H9 (cell line): ENCODE results near the gene PTPRC. TPM values are rescaled to one million over a fixed set of nuclear protein-coding genes. Genes with fewer than 3 reads are reported as not detected.

Experiments used
- DNase-seq: peaks from one replicate; pipeline ENCODE4 v3.0.0-alpha.2; 2017
- H2AFZ ChIP-seq: one replicate; pipeline ENCODE4 v1.6.1; 2013; ENCODE audit warnings: mild to moderate bottlenecking, low read length, control low read depth, moderate library complexity
- H2AK5ac ChIP-seq: 2 replicates; pipeline ENCODE4 v1.6.1; 2013; ENCODE audit warnings: low read length, control low read depth, mixed read lengths; ENCODE audit not compliant: insufficient read length
- H2BK120ac ChIP-seq: one replicate; pipeline ENCODE4 v1.6.1; 2013; ENCODE audit warnings: low read depth, mild to moderate bottlenecking, low read length, control low read depth, inconsistent platforms; ENCODE audit not compliant: poor library complexity, severe bottlenecking
- H2BK12ac ChIP-seq: 2 replicates; pipeline ENCODE4 v1.6.1; 2013; ENCODE audit warnings: low read length, control low read depth, mixed read lengths, low read depth; ENCODE audit not compliant: insufficient read length
- H2BK15ac ChIP-seq: 2 replicates; pipeline ENCODE4 v1.6.1; 2013; ENCODE audit warnings: low read depth, low read length, control low read depth
- H2BK20ac ChIP-seq: one replicate; pipeline ENCODE4 v1.6.1; 2013; ENCODE audit warnings: low read depth, mild to moderate bottlenecking, low read length, control low read depth, inconsistent platforms; ENCODE audit not compliant: poor library complexity, severe bottlenecking
- H2BK5ac ChIP-seq: 2 replicates; pipeline ENCODE4 v1.6.1; 2013; ENCODE audit warnings: low read length, control low read depth, mixed read lengths; ENCODE audit not compliant: insufficient read length
- H3K14ac ChIP-seq: 2 replicates; pipeline ENCODE4 v1.6.1; 2013; ENCODE audit warnings: low read length, control low read depth; ENCODE audit not compliant: insufficient read depth
- H3K18ac ChIP-seq: 2 replicates; pipeline ENCODE4 v1.6.1; 2013; ENCODE audit warnings: low read depth, mild to moderate bottlenecking, mixed read lengths, low read length, control low read depth; ENCODE audit not compliant: insufficient read length
- H3K23ac ChIP-seq: 2 replicates; pipeline ENCODE4 v1.6.1; 2013; ENCODE audit warnings: low read length, control low read depth, mixed read lengths, low read depth; ENCODE audit not compliant: insufficient read length
- H3K23me2 ChIP-seq: 2 replicates; pipeline ENCODE4 v1.6.1; 2013; ENCODE audit warnings: low read depth, mild to moderate bottlenecking, mixed read lengths, low read length, control low read depth; ENCODE audit not compliant: insufficient read length, poor library complexity, severe bottlenecking
- H3K27ac ChIP-seq: 2 replicates; pipeline ENCODE4 v1.5.1; 2013; ENCODE audit warnings: low read length, control low read depth, mixed read lengths, low read depth; ENCODE audit not compliant: insufficient read length
- H3K27me3 ChIP-seq: 2 replicates; pipeline ENCODE4 v1.6.1; 2013; ENCODE audit warnings: low read length, control low read depth, inconsistent platforms; ENCODE audit not compliant: insufficient read depth
- H3K4ac ChIP-seq: 2 replicates; pipeline ENCODE4 v1.6.1; 2013; ENCODE audit warnings: low read depth, mild to moderate bottlenecking, control low read depth, inconsistent platforms, low read length, moderate library complexity
- H3K4me1 ChIP-seq: 2 replicates; pipeline ENCODE4 v1.6.1; 2013; ENCODE audit warnings: low read length, control low read depth, inconsistent platforms; ENCODE audit not compliant: insufficient read depth
- H3K4me2 ChIP-seq: 2 replicates; pipeline ENCODE4 v1.6.1; 2013; ENCODE audit warnings: low read length, control low read depth, mixed read lengths; ENCODE audit not compliant: insufficient read length, insufficient read depth
- H3K56ac ChIP-seq: 2 replicates; pipeline ENCODE4 v1.6.1; 2013; ENCODE audit warnings: low read depth, mild to moderate bottlenecking, mixed read lengths, low read length, control low read depth; ENCODE audit not compliant: insufficient read length
- H3K79me1 ChIP-seq: 2 replicates; pipeline ENCODE4 v1.6.1; 2013; ENCODE audit warnings: low read depth, mild to moderate bottlenecking, moderate library complexity, low read length, control low read depth, inconsistent platforms; ENCODE audit not compliant: insufficient read depth, poor library complexity, severe bottlenecking
- H3K79me2 ChIP-seq: 2 replicates; pipeline ENCODE4 v1.6.1; 2013; ENCODE audit warnings: low read length, control low read depth, inconsistent platforms; ENCODE audit not compliant: insufficient read depth
- H3K9ac ChIP-seq: 2 replicates; pipeline ENCODE4 v1.6.1; 2013; ENCODE audit warnings: low read length, control low read depth, mixed read lengths; ENCODE audit not compliant: insufficient read length; ENCODE audit errors: extremely low read depth
- H3K9me3 ChIP-seq: one replicate; pipeline ENCODE4 v1.6.1; 2013; ENCODE audit warnings: low read depth, low read length, inconsistent platforms; ENCODE audit not compliant: control insufficient read depth
- H3T11ph ChIP-seq: one replicate; pipeline ENCODE4 v1.6.1; 2013; ENCODE audit warnings: mild to moderate bottlenecking, low read length, control low read depth, inconsistent platforms
- H4K20me1 ChIP-seq: one replicate; pipeline ENCODE4 v1.6.1; 2013; ENCODE audit not compliant: control insufficient read depth, insufficient read length, insufficient read depth
- H4K5ac ChIP-seq: 2 replicates; pipeline ENCODE4 v1.6.1; 2013; ENCODE audit warnings: low read depth, mild to moderate bottlenecking, mixed read lengths, low read length, control low read depth; ENCODE audit not compliant: insufficient read length
- H4K8ac ChIP-seq: replicated peaks from 2 replicates; pipeline ENCODE4 v1.6.1; 2013; ENCODE audit warnings: low read length, control low read depth, mixed read lengths, low read depth; ENCODE audit not compliant: insufficient read length
- H4K91ac ChIP-seq: 2 replicates; pipeline ENCODE4 v1.6.1; 2013; ENCODE audit warnings: low read depth, mild to moderate bottlenecking, moderate library complexity, mixed read lengths, low read length, control low read depth; ENCODE audit not compliant: insufficient read length
- H3K27ac Mint-ChIP-seq, 3 experiments: 2 replicates in 2 of 3; 3 replicates in 1 of 3; pipeline ENCODE4 v1.8.0; 2020 to 2021; ENCODE audit warnings: mixed read lengths in 3 of 3, mild to moderate bottlenecking in 1 of 3, moderate library complexity in 1 of 3
- H3K27me3 Mint-ChIP-seq: 2 replicates; pipeline ENCODE4 v1.8.0; 2021; ENCODE audit warnings: low read depth, mild to moderate bottlenecking, moderate library complexity, mixed read lengths
- H3K36me3 Mint-ChIP-seq, 3 experiments: 2 replicates in 2 of 3; 3 replicates in 1 of 3; pipeline ENCODE4 v1.8.0; 2020 to 2021; ENCODE audit warnings: low read depth in 3 of 3, mixed read lengths in 3 of 3; ENCODE audit not compliant: insufficient read depth in 1 of 3
- H3K4me1 Mint-ChIP-seq, 2 experiments: 2 replicates each; pipeline ENCODE4 v1.8.0; 2020; ENCODE audit warnings: mixed read lengths in 2 of 2
- H3K4me3 Mint-ChIP-seq, 2 experiments: 2 replicates in 1 of 2; 3 replicates in 1 of 2; pipeline ENCODE4 v1.8.0; 2020 to 2021; ENCODE audit warnings: mild to moderate bottlenecking in 2 of 2, mixed read lengths in 2 of 2, moderate library complexity in 1 of 2
- H3K9me3 Mint-ChIP-seq, 2 experiments: 2 replicates in 1 of 2; 3 replicates in 1 of 2; pipeline ENCODE4 v1.8.0; 2020; ENCODE audit warnings: mild to moderate bottlenecking in 2 of 2, mixed read lengths in 2 of 2, moderate library complexity in 1 of 2
- CTCF ChIP-seq: fragments of 200-600 bp; sonication (generic); conservative IDR thresholded peaks from 3 replicates; pipeline ENCODE4 v1.8.0; 2021; ENCODE audit warnings: antibody characterized with exemption, mild to moderate bottlenecking
- WGBS: extraction: QIAGEN DNeasy Blood & Tissue Kit; methylation state at CpG from one replicate; pipeline ENCODE4 v1.1.7; 2013; ENCODE audit warnings: missing lambda C conversion rate, low lambda C conversion rate, mixed read lengths; ENCODE audit not compliant: insufficient read length; ENCODE audit errors: extremely low coverage; 5-methylcytosine and 5-hydroxymethylcytosine counted together
- total RNA-seq: library from RNA; stranded (reverse); gene quantifications from 2 replicates; pipeline ENCODE4 v1.2.1, GENCODE V29; 2021

The PTPRC gene
- total RNA-seq, 1 experiment from 2014 or later: not detected

GRCh38 chr1:198627436-198628066 is 11.3 kb upstream of the PTPRC start:
- Histone ChIP-seq H4K8ac (no peak overlapping the region), H2BK5ac (no peak overlapping the region), H2BK20ac (no peak overlapping the region), H3K56ac (no peak overlapping the region), H3K27me3 (no peaks in the 10 kb centered on the region), H2BK120ac (no peak overlapping the region), H3K27ac (no peak overlapping the region), H3K18ac (no peak overlapping the region), H3K9me3 (no peaks in the 10 kb centered on the region), H3T11ph (no peak overlapping the region), H3K23me2 (no peaks in the 10 kb centered on the region), H3K4me2 (no peak overlapping the region), H2BK15ac (no peak overlapping the region), H2AK5ac (no peak overlapping the region), H3K23ac (no peak overlapping the region), H3K14ac (no peak overlapping the region), H3K4ac (no peak overlapping the region), H2BK12ac (no peak overlapping the region), H4K20me1 (no peaks in the 10 kb centered on the region), H3K79me1 (no peaks in the 10 kb centered on the region), H3K9ac (no peak overlapping the region), H3K79me2 (no peaks in the 10 kb centered on the region), H3K4me1 (no peaks in the 10 kb centered on the region), H4K5ac (no peak overlapping the region), H2AFZ (no peak overlapping the region), H4K91ac (no peak overlapping the region)
- WGBS: no CpG with 5 or more reads among the region's 3 CpGs
- H3K27me3 Mint-ChIP-seq: no peaks in the 10 kb centered on the region
- no peak overlapping the region for H3K27ac Mint-ChIP-seq
- DNase-seq: no peak
- H3K36me3 Mint-ChIP-seq: no peaks in the 10 kb centered on the region
- H3K9me3 Mint-ChIP-seq: no peaks in the 10 kb centered on the region
- TF ChIP-seq CTCF: no peak
- peaks cover under 1 to 7% of the 10 kb centered on the region in 2 experiments; a peak in 3 of 4 replicates for H3K4me1 Mint-ChIP-seq
- no peak overlapping the region for H3K4me3 Mint-ChIP-seq
